Glutamatergic neuron (in vitro differentiated cells): Measurements from ENCODE around the gene MISP3. TPM values are rescaled to one million over a fixed set of nuclear protein-coding genes. Genes with fewer than 3 reads are reported as not detected.

Source experiments
- DNase-seq: peaks from one replicate; pipeline ENCODE4 v3.0.0; 2022
- H3K27ac Mint-ChIP-seq: one replicate; pipeline ENCODE4 v1.8.0; 2020; ENCODE audit warnings: mild to moderate bottlenecking, mixed read lengths, inconsistent platforms; ENCODE audit not compliant: unreplicated experiment
- H3K27me3 Mint-ChIP-seq: one replicate; pipeline ENCODE4 v1.8.0; 2020; ENCODE audit warnings: mild to moderate bottlenecking, moderate library complexity, mixed read lengths, inconsistent platforms; ENCODE audit not compliant: unreplicated experiment
- H3K36me3 Mint-ChIP-seq: one replicate; pipeline ENCODE4 v1.8.0; 2020; ENCODE audit warnings: mild to moderate bottlenecking, mixed read lengths, inconsistent platforms; ENCODE audit not compliant: unreplicated experiment
- H3K4me1 Mint-ChIP-seq: one replicate; pipeline ENCODE4 v1.8.0; 2020; ENCODE audit warnings: mild to moderate bottlenecking, low read depth, mixed read lengths, inconsistent platforms; ENCODE audit not compliant: unreplicated experiment
- H3K4me3 Mint-ChIP-seq: one replicate; pipeline ENCODE4 v1.8.0; 2020; ENCODE audit warnings: mild to moderate bottlenecking, mixed read lengths, inconsistent platforms; ENCODE audit not compliant: unreplicated experiment
- H3K9me3 Mint-ChIP-seq: one replicate; pipeline ENCODE4 v1.8.0; 2020; ENCODE audit warnings: mild to moderate bottlenecking, moderate library complexity, mixed read lengths, inconsistent platforms; ENCODE audit not compliant: unreplicated experiment
- CTCF ChIP-seq: fragments of 200-600 bp; sonication (generic); IDR thresholded peaks from one replicate; pipeline ENCODE4 v1.5.0; 2021; ENCODE audit not compliant: partially characterized antibody, unreplicated experiment
- total RNA-seq: library from RNA; stranded (reverse); fragmentation: NEBNext Ultra II Directional; extraction: Animal tissue kit (Norgen Biotek cat#: 25700); gene quantifications from one replicate; pipeline ENCODE4 v1.2.1, GENCODE V29; 2021; ENCODE audit not compliant: unreplicated experiment

MISP3 gene
- total RNA-seq, 1 donor from 2014 or later: 2.2 TPM

- Mint-ChIP-seq H3K4me3 (no peak overlapping the region), H3K27me3 (peaks cover 7% of the 10 kb centered on the region), H3K9me3 (peaks cover 8% of the 10 kb centered on the region), H3K27ac (no peak overlapping the region), H3K36me3 (peaks cover 4% of the 10 kb centered on the region), H3K4me1 (peaks cover 3% of the 10 kb centered on the region)
- DNase-seq: no peak
- TF ChIP-seq CTCF: no peak
These were observed 23.8 kb downstream of the MISP3 start for GRCh38 chr19:14096272-14096992.

GRCh38 chr19:14097532-14098151 lies 25.1 kb downstream of the MISP3 start:
- H3K27me3 Mint-ChIP-seq: peaks cover 6% of the 10 kb centered on the region
- no peak overlapping the region for H3K27ac Mint-ChIP-seq
- peaks cover 4% of the 10 kb centered on the region for H3K36me3 Mint-ChIP-seq
- H3K9me3 Mint-ChIP-seq: peaks cover 6% of the 10 kb centered on the region
- no peaks in the 10 kb centered on the region for H3K4me1 Mint-ChIP-seq
- no peak for TF ChIP-seq CTCF
- no peak for DNase-seq
- H3K4me3 Mint-ChIP-seq: no peak overlapping the region

- no peak for TF ChIP-seq CTCF
- H3K27ac Mint-ChIP-seq: no peak overlapping the region
- no peaks in the 10 kb centered on the region for H3K4me1 Mint-ChIP-seq
- DNase-seq: no peak
- no peak overlapping the region for H3K4me3 Mint-ChIP-seq
- peaks cover 3% of the 10 kb centered on the region for H3K9me3 Mint-ChIP-seq
- peaks cover 4% of the 10 kb centered on the region for H3K27me3 Mint-ChIP-seq
- H3K36me3 Mint-ChIP-seq: no peaks in the 10 kb centered on the region
These were observed 28.5 kb downstream of the MISP3 start for GRCh38 chr19:14101003-14101545.

GRCh38 chr19:14102102-14102696 lies 29.6 kb downstream of the MISP3 start:
- H3K27me3 Mint-ChIP-seq: peaks cover 4% of the 10 kb centered on the region
- H3K4me3 Mint-ChIP-seq: no peak overlapping the region
- H3K36me3 Mint-ChIP-seq: no peaks in the 10 kb centered on the region
- no peak for TF ChIP-seq CTCF
- H3K4me1 Mint-ChIP-seq: no peaks in the 10 kb centered on the region
- H3K9me3 Mint-ChIP-seq: no peaks in the 10 kb centered on the region
- DNase-seq: no peak
- no peak overlapping the region for H3K27ac Mint-ChIP-seq

GRCh38 chr19:14102756-14103155 lies 30.2 kb downstream of the MISP3 start:
- no peak for DNase-seq
- Mint-ChIP-seq H3K27me3 (peaks cover 4% of the 10 kb centered on the region), H3K4me3 (no peak overlapping the region), H3K27ac (no peak overlapping the region), H3K4me1 (no peaks in the 10 kb centered on the region), H3K9me3 (no peaks in the 10 kb centered on the region), H3K36me3 (no peaks in the 10 kb centered on the region)
- TF ChIP-seq CTCF: no peak
